Measurements from ENCODE around the gene UBE2Z. TPM values are rescaled to one million over a fixed set of nuclear protein-coding genes. Genes with fewer than 3 reads are reported as not detected.

UBE2Z gene
- total RNA-seq, 1 experiment from 2014 or later = 119 TPM

GRCh38 chr17:48927978-48928745 is 20.0 kb downstream of the UBE2Z start:
- no peak for ATAC-seq
- CTCF ChIA-PET = interaction anchor here (4.0 kb wide), 1 partner anchor 105 kb away, joined by 18 read pairs; no protein-coding TSS in a partner anchor

More at GRCh38 chr17:48927978-48928745, 20.0 kb downstream of the UBE2Z start:
- no peak overlapping the region for H3K4me3 ChIP-seq (replicated peaks in 1 of 2; ENCODE audit: low read depth in 1 of 2, low read length in 2 of 2)
- H4K20me1 ChIP-seq (ENCODE audit: insufficient read depth) = 0 out of 2 replicates have a peak, but pooled peaks cover 8% of the 10 kb centered on the region
- POLR2A ChIA-PET = no interaction called here
- no peak overlapping the region for H2AFZ ChIP-seq (ENCODE audit: low read depth, low read length, poor library complexity, severe bottlenecking)
- H3K27me3 ChIP-seq (ENCODE audit: insufficient read depth, low read length) = no peaks in the 10 kb centered on the region
- H3K79me2 ChIP-seq (ENCODE audit: insufficient read depth, low read length) = peaks cover 27% of the 10 kb centered on the region; the same call in 1 of the 2 replicates
- no peak overlapping the region for H3K27ac ChIP-seq (ENCODE audit: low read depth, low read length)
- RAD21 ChIA-PET (ENCODE audit: low non-redundant PET in 1 of 2, low total read pairs in 2 of 2, uncharacterized antibody in 2 of 2, unreplicated experiment in 2 of 2) = no interaction called here
- no peak overlapping the region for H3K4me2 ChIP-seq (ENCODE audit: low read length)
- no peaks in the 10 kb centered on the region for H3K4me1 ChIP-seq (ENCODE audit: control insufficient read depth in 1 of 2, insufficient read depth in 2 of 2, low read length in 2 of 2)
- H3K9me3 ChIP-seq (ENCODE audit: control insufficient read depth in 1 of 2, insufficient read depth in 1 of 2, low read depth in 1 of 2, low read length in 2 of 2) = no peaks in the 10 kb centered on the region
- DNase-seq (ENCODE audit: low read depth, low spot score) = no peak
- no peak overlapping the region for H3K9ac ChIP-seq (ENCODE audit: low read length)
- no peaks in the 10 kb centered on the region for H3K9me2 ChIP-seq (ENCODE audit: insufficient read depth)
- TF ChIP-seq ZNF274 (IDR thresholded peaks at IDR 0.05; ENCODE audit: low read depth, low read length) (no peak), EGR1 (IDR thresholded peaks at IDR 0.05; ENCODE audit: low read depth) (no peak), POLR2AphosphoS5 (IDR thresholded peaks at IDR 0.05; ENCODE audit: low read depth, low read length) (no peak), TCF7L2 (IDR thresholded peaks at IDR 0.05; ENCODE audit: borderline replicate concordance, extremely low read depth, insufficient read depth, insufficient read length) (no peak), MAX (IDR thresholded peaks at IDR 0.05) (no peak), EZH2 (IDR thresholded peaks at IDR 0.05) (no peak), EZH2phosphoT487 (IDR thresholded peaks at IDR 0.05; ENCODE audit: borderline replicate concordance) (no peak), CBX3 (IDR thresholded peaks at IDR 0.05; ENCODE audit: low read depth) (no peak), ZFX (IDR thresholded peaks at IDR 0.05) (no peak), RAD21 (IDR thresholded peaks at IDR 0.05; ENCODE audit: low read depth) (no peak), YY1 (IDR thresholded peaks at IDR 0.05; ENCODE audit: extremely low read depth, insufficient replicate concordance, low read depth, low read length) (no peak), ELF1 (IDR thresholded peaks at IDR 0.05; ENCODE audit: borderline replicate concordance, low read depth) (no peak)
- BruUV-seq (replicated peaks) = TSS peak; percentile 11
- H3K36me3 ChIP-seq (ENCODE audit: control insufficient read depth in 1 of 2, insufficient read depth in 2 of 2, low read length in 2 of 2) = peaks cover 69 to 83% of the 10 kb centered on the region in 2 experiments
- intact Hi-C loops (cut with micrococcal nuclease) = no loop called here

All from HCT116 (cell line).